ENCODE results near the gene GAD2.

GRCh38 chr10:26335574-26336093, 119.1 kb downstream of the GAD2 start:
- TF ChIP-seq CTCF (IDR thresholded peaks at IDR 0.05; ENCODE audit: low read length): no peak
- no peak for TF ChIP-seq EZH2phosphoT487 (IDR thresholded peaks at IDR 0.05; ENCODE audit: low read length)
